GM12878 (cell line): ENCODE data around the gene CDK5R1. TPM values are rescaled to one million over a fixed set of nuclear protein-coding genes. Genes with fewer than 3 reads are reported as not detected.

ENCODE experiments used
- ATAC-seq: fragments of 200-7000 bp; cut with Tn5 transposase; 3 replicates; pipeline ENCODE4 v1.9.1; 2020; ENCODE audit warnings: mild to moderate bottlenecking, moderate library complexity
- BruUV-seq: library from RNA; stranded (reverse); fragments of 400-500 nt; replicated peaks from 2 replicates; lab custom pipeline; 2021; lab: Mats Ljungman, UMichigan
- CTCF ChIA-PET: fragments of 300-600 bp; sonication (Branson Sonifier 250); formaldehyde crosslinking; extraction: SDS; loops from one replicate; lab custom pipeline; 2021; ENCODE audit warnings: inconsistent platforms; lab: Yijun Ruan, JAX
- POLR2A ChIA-PET: fragments of 350-600 bp; formaldehyde crosslinking; extraction: SDS; loops from one replicate; lab custom pipeline; 2021; ENCODE audit warnings: inconsistent platforms; lab: Charles Lee
- RAD21 ChIA-PET: fragments of 300-600 bp; sonication (Branson Sonifier 250); formaldehyde crosslinking; loops from one replicate; lab custom pipeline; 2023; ENCODE audit warnings: antibody characterized with exemption; ENCODE audit not compliant: unreplicated experiment; lab: Charles Lee
- SMC1A ChIA-PET: fragments of 300-600 bp; sonication (Branson Sonifier 250); formaldehyde crosslinking; loops from one replicate; lab custom pipeline; 2023; ENCODE audit not compliant: unreplicated experiment, uncharacterized antibody; lab: Charles Lee
- DNase-seq: peaks from one replicate; pipeline ENCODE4 v3.0.0-alpha.2; 2011; ENCODE audit warnings: low read depth, low spot score
- FAIRE-seq: peaks from 3 replicates; lab custom pipeline; 2011; peaks lifted over from hg19 to GRCh38; lab: Jason Lieb, UNC
- H2AFZ ChIP-seq: 2 replicates; pipeline ENCODE4 v1.6.0; 2011; ENCODE audit warnings: low read depth, low read length, control low read depth; ENCODE audit not compliant: control insufficient read depth
- H3K27ac ChIP-seq: 2 replicates; pipeline ENCODE4 v1.5.1; 2011; ENCODE audit warnings: control low read depth; ENCODE audit not compliant: control insufficient read depth, insufficient read depth
- H3K27me3 ChIP-seq, 2 experiments: replicated peaks in 1 of 2; 2 replicates each; pipeline versions ENCODE4 v1.6.0 to v1.6.1; 2011; ENCODE audit warnings: low read length in 1 of 2; ENCODE audit not compliant: control insufficient read depth in 2 of 2, insufficient read depth in 2 of 2
- H3K36me3 ChIP-seq, 2 experiments: 2 replicates each; pipeline ENCODE4 v1.5.1; 2011; ENCODE audit warnings: low read length in 1 of 2; ENCODE audit not compliant: control insufficient read depth in 2 of 2, insufficient read depth in 2 of 2
- H3K4me1 ChIP-seq: 2 replicates; pipeline ENCODE4 v1.6.1; 2011; ENCODE audit warnings: mild to moderate bottlenecking, low read length, moderate library complexity, mixed read lengths; ENCODE audit not compliant: control insufficient read depth, insufficient read depth
- H3K4me2 ChIP-seq: 2 replicates; pipeline ENCODE4 v1.6.0; 2011; ENCODE audit warnings: control low read depth; ENCODE audit not compliant: control insufficient read depth, insufficient read depth
- H3K4me3 ChIP-seq: fragments of 200-600 bp; sonication (generic); 2 replicates; pipeline ENCODE4 v1.5.1; 2016
- H3K79me2 ChIP-seq: 2 replicates; pipeline ENCODE4 v1.6.0; 2011; ENCODE audit warnings: low read length; ENCODE audit not compliant: control insufficient read depth, insufficient read depth
- H3K9ac ChIP-seq: 2 replicates; pipeline ENCODE4 v1.8.0; 2011; ENCODE audit warnings: low read length, control low read depth, mixed read lengths; ENCODE audit not compliant: control insufficient read depth, insufficient read depth
- H3K9me3 ChIP-seq: replicated peaks from 3 replicates; pipeline ENCODE4 v1.5.1; 2011; ENCODE audit warnings: mild to moderate bottlenecking, low read length; ENCODE audit not compliant: control insufficient read depth, insufficient read depth
- H4K20me1 ChIP-seq: 2 replicates; pipeline ENCODE4 v1.6.0; 2011; ENCODE audit not compliant: control insufficient read depth, insufficient read depth
- BCL11A ChIP-seq: IDR thresholded peaks from 2 replicates; pipeline ENCODE4 v1.6.1; 2011; ENCODE audit warnings: low read depth, low read length
- CHD4 ChIP-seq: fragments of 200-600 bp; sonication (generic); IDR thresholded peaks from 2 replicates; pipeline ENCODE4 v1.6.1; 2016; ENCODE audit warnings: mild to moderate bottlenecking
- FOS ChIP-seq: IDR thresholded peaks from 3 replicates; pipeline ENCODE4 v1.6.1; 2011; ENCODE audit warnings: borderline replicate concordance; ENCODE audit not compliant: insufficient read length; ENCODE audit errors: extremely low read depth
- HDGF ChIP-seq: fragments of 450-650 bp; IDR thresholded peaks from 2 replicates; pipeline ENCODE4 v1.6.1; 2016; ENCODE audit warnings: antibody characterized with exemption
- NR2C1 ChIP-seq: fragments of 450-650 bp; IDR thresholded peaks from 2 replicates; pipeline ENCODE4 v1.6.1; 2017; ENCODE audit warnings: antibody characterized with exemption, mild to moderate bottlenecking, moderate library complexity
- POU2F2 ChIP-seq: IDR thresholded peaks from 3 replicates; pipeline ENCODE4 v1.6.1; 2011; ENCODE audit warnings: low read depth, mild to moderate bottlenecking, low read length, borderline replicate concordance
- ZBTB4 ChIP-seq: fragments of 450-650 bp; formaldehyde crosslinking; IDR thresholded peaks from 2 replicates; pipeline ENCODE4 v1.4.0; 2022; ENCODE audit warnings: mild to moderate bottlenecking, moderate library complexity
- WGBS: methylation state at CpG from one replicate; pipeline ENCODE4 v1.1.6; 2016; ENCODE audit warnings: low lambda C conversion rate; ENCODE audit not compliant: insufficient replicate concordance, insufficient coverage; ENCODE audit errors: missing lambda C conversion rate; 5-methylcytosine and 5-hydroxymethylcytosine counted together
- in situ Hi-C: fragments of 300-500 bp; cut with MboI; formaldehyde crosslinking; loops from 9 replicates; pipeline ENCODE4 v1.14.3; 2018; ENCODE audit warnings: mixed read lengths
- intact Hi-C: fragments of 100-400 bp; cut with micrococcal nuclease; formaldehyde crosslinking; loops from one replicate; pipeline ENCODE4 v1.14.2; 2022; ENCODE audit not compliant: unreplicated experiment
- polyA plus RNA-seq, 11 experiments: library from polyadenylated mRNA; depleted of rRNA in 4 of 11; unstranded in 6 of 11; stranded (reverse) in 5 of 11; fragments of >200 nt; fragmentation: Nextera tagmentation in 4 of 11; fragmentation: Illumina TruSeq in 1 of 11; extraction: Ambion mirVana in 4 of 11; extraction: Trizol in 1 of 11; gene quantifications; 1 replicate in 1 of 11; 2 replicates in 10 of 11; pipeline versions ENCODE4 v1.2.1 to v1.2.3, GENCODE V29; 2011 to 2016; ENCODE audit warnings: inconsistent platforms in 2 of 11, missing spikeins in 2 of 11, low read depth in 1 of 11
- total RNA-seq, 4 experiments: library from RNA; depleted of rRNA in 3 of 4; stranded (reverse); fragments of >200 nt in 3 of 4; fragmentation: Illumina TruSeq in 1 of 4; extraction: Trizol in 1 of 4; gene quantifications; 2 replicates each; pipeline versions ENCODE4 v1.2.1 to v1.2.3, GENCODE V29; 2013 to 2021

Gene CDK5R1
- total and polyA plus RNA-seq, 10 of the 15 experiments (the other 5 are each of a cell fraction or from before 2014, with no cell fraction given), result 1.1 to 28.3 (median 12.2) TPM

- TF ChIP-seq ZBTB4, result no peak
- no peak for TF ChIP-seq HDGF
Measured at GRCh38 chr17:32513579-32513978, 26.8 kb downstream of the CDK5R1 start (continued).

- H3K9me3 ChIP-seq, result no peaks in the 10 kb centered on the region
- RAD21 ChIA-PET, result interaction anchor here (1.0 to 19.5 kb wide), 6 partner anchors 9 to 55 kb away, joined by 4 to 543 read pairs (median 12); partner anchors contain the start of gene CDK5R1
- no peak for TF ChIP-seq NR2C1
- no peak for TF ChIP-seq BCL11A
- TF ChIP-seq POU2F2, result no peak
- no peak for TF ChIP-seq CHD4
- no peak for TF ChIP-seq FOS
- TF ChIP-seq, all 136 proteins: peak for 0
- Histone ChIP-seq H3K4me3 (no peak overlapping the region), H3K79me2 (no peaks in the 10 kb centered on the region; the same call in 1 of the 2 replicates), H3K9ac (no peak overlapping the region), H3K36me3 (no peaks in the 10 kb centered on the region), H3K27me3 (no peaks in the 10 kb centered on the region), H2AFZ (no peak overlapping the region), H3K4me1 (peaks cover 46% of the 10 kb centered on the region), H3K27ac (peak overlapping the region; percentile 90), H3K4me2 (no peak overlapping the region), H4K20me1 (no peaks in the 10 kb centered on the region)
- 99% methylated on average over 4 of the region's 4 CpGs for WGBS
- POLR2A ChIA-PET, result interaction anchor here (1.6 to 18.8 kb wide), 3 partner anchors 10 to 54 kb away, joined by 5 to 308 read pairs (median 15); partner anchors contain the start of gene CDK5R1
- SMC1A ChIA-PET, result interaction anchor here (1.2 to 13.7 kb wide), 3 partner anchors 9 to 50 kb away, joined by 4 to 286 read pairs (median 237); partner anchors contain the start of gene CDK5R1
- no TSS peak for BruUV-seq
- intact Hi-C loops (no loop called here), in situ Hi-C loops (no loop called here)
- CTCF ChIA-PET, result interaction anchor here (0.8 to 4.9 kb wide), 4 partner anchors 10 to 37 kb away, joined by 3 to 28 read pairs (median 4); partner anchors contain the start of gene CDK5R1
- no peak for FAIRE-seq
- no peak for ATAC-seq
- DNase-seq, result no peak
Measured at GRCh38 chr17:32514606-32515005, 27.8 kb downstream of the CDK5R1 start.
